A549 (cell line): ENCODE results near the gene PRKG1. TPM values are rescaled to one million over a fixed set of nuclear protein-coding genes. Genes with fewer than 3 reads are reported as not detected.

ENCODE experiments used
- ATAC-seq, 2 experiments: fragments of 200-7000 bp in 1 of 2; fragments of >200 bp in 1 of 2; cut with Nextera tagmentation in 1 of 2; cut with Tn5 transposase in 1 of 2; 3 replicates each; pipeline versions ENCODE4 v1.8.0 to v1.9.1; 2018 to 2020; ENCODE audit warnings: mild to moderate bottlenecking in 1 of 2, moderate library complexity in 1 of 2
- CTCF ChIA-PET: fragments of 300-600 bp; sonication (Branson Sonifier 250); formaldehyde crosslinking; extraction: SDS; loops from one replicate; lab custom pipeline; 2021; ENCODE audit warnings: antibody characterized with exemption, inconsistent platforms; lab: Yijun Ruan, JAX
- POLR2A ChIA-PET: fragments of 350-600 bp; formaldehyde crosslinking; extraction: SDS; loops from one replicate; lab custom pipeline; 2021; ENCODE audit warnings: antibody characterized with exemption, inconsistent platforms; lab: Yijun Ruan, JAX
- DNase-seq, 2 experiments: peaks; one replicate each; pipeline versions ENCODE4 v3.0.0 to v3.0.0-alpha.2; 2011 to 2016; ENCODE audit warnings: low read depth in 1 of 2, low spot score in 1 of 2
- FAIRE-seq: peaks from 2 replicates; lab custom pipeline; 2011; peaks lifted over from hg19 to GRCh38; lab: Jason Lieb, UNC
- H3K27ac ChIP-seq, 2 experiments: fragments of >200 bp; sonication (Bioruptor Twin); formaldehyde crosslinking; 3 replicates each; pipeline ENCODE4 v1.5.1; 2016 to 2017
- H3K4me1 ChIP-seq: fragments of >200 bp; sonication (Bioruptor Twin); formaldehyde crosslinking; 3 replicates; pipeline ENCODE4 v1.6.1; 2016
- H3K4me2 ChIP-seq: fragments of >200 bp; sonication (Bioruptor Twin); formaldehyde crosslinking; 3 replicates; pipeline ENCODE4 v1.6.1; 2016
- H3K4me3 ChIP-seq: fragments of >200 bp; sonication (Bioruptor Twin); formaldehyde crosslinking; 3 replicates; pipeline ENCODE4 v1.5.1; 2016
- H3K9me3 ChIP-seq: fragments of >200 bp; sonication (Bioruptor Twin); formaldehyde crosslinking; 3 replicates; pipeline ENCODE4 v1.6.1; 2016
- CBX8 ChIP-seq: fragments of 200-600 bp; sonication (generic); IDR thresholded peaks from 2 replicates; pipeline ENCODE4 v1.6.1; 2016
- CEBPB ChIP-seq, 2 experiments: fragments of >200 bp in 1 of 2; sonication (Bioruptor Twin) in 1 of 2; formaldehyde crosslinking in 1 of 2; IDR thresholded peaks; 2 replicates each; pipeline ENCODE4 v1.6.1; 2012 to 2016
- EHMT2 ChIP-seq: fragments of 200-600 bp; sonication (generic); IDR thresholded peaks from 2 replicates; pipeline ENCODE4 v1.6.1; 2016; ENCODE audit warnings: antibody characterized with exemption, low read depth, mild to moderate bottlenecking, moderate library complexity
- FOXS1 ChIP-seq: fragments of 250-450 bp; sonication (Bioruptor Pico); IDR thresholded peaks from 2 replicates; pipeline ENCODE4 v1.5.0; 2020; ENCODE audit warnings: mild to moderate bottlenecking, moderate library complexity
- GATA3 ChIP-seq: IDR thresholded peaks from 2 replicates; pipeline ENCODE4 v1.6.1; 2012; ENCODE audit warnings: borderline replicate concordance
- HOXB5 ChIP-seq: fragments of 250-450 bp; sonication (Bioruptor Pico); IDR thresholded peaks from 2 replicates; pipeline ENCODE4 v1.5.0; 2020; ENCODE audit warnings: mild to moderate bottlenecking, moderate library complexity
- JUN ChIP-seq, 2 experiments: fragments of >200 bp; sonication (Bioruptor Twin); formaldehyde crosslinking; IDR thresholded peaks; 2 replicates in 1 of 2; 3 replicates in 1 of 2; pipeline ENCODE4 v1.6.1; 2016 to 2017
- KDM5A ChIP-seq: fragments of 200-600 bp; sonication (generic); IDR thresholded peaks from 2 replicates; pipeline ENCODE4 v1.6.1; 2016; ENCODE audit warnings: antibody characterized with exemption, mild to moderate bottlenecking
- MAFK ChIP-seq: fragments of 450-650 bp; IDR thresholded peaks from 2 replicates; pipeline ENCODE4 v1.6.1; 2014; ENCODE audit not compliant: partially characterized antibody
- MAZ ChIP-seq: fragments of 150-350 bp; IDR thresholded peaks from 2 replicates; pipeline ENCODE4 v1.6.1; 2014; ENCODE audit warnings: antibody characterized with exemption, low read depth, low read length, borderline replicate concordance
- MYC ChIP-seq: IDR thresholded peaks from 2 replicates; pipeline ENCODE4 v1.6.1; 2012; ENCODE audit warnings: mild to moderate bottlenecking, inconsistent platforms, low read length, improper control_type of control experiment, borderline replicate concordance
- NPAS2 ChIP-seq: fragments of 250-450 bp; sonication (Bioruptor Pico); IDR thresholded peaks from 2 replicates; pipeline ENCODE4 v1.8.0; 2022; ENCODE audit warnings: mild to moderate bottlenecking, moderate library complexity, borderline replicate concordance
- PHF8 ChIP-seq: fragments of 200-600 bp; sonication (generic); IDR thresholded peaks from 2 replicates; pipeline ENCODE4 v1.6.1; 2016; ENCODE audit warnings: low read depth, mild to moderate bottlenecking, antibody characterized with exemption, moderate library complexity, borderline replicate concordance
- POLR2AphosphoS2 ChIP-seq: conservative IDR thresholded peaks from 2 replicates; pipeline ENCODE4 v1.6.1; 2012; ENCODE audit warnings: low read length, improper control_type of control experiment, inconsistent platforms
- RARB ChIP-seq: fragments of 250-450 bp; sonication (Bioruptor Pico); IDR thresholded peaks from 2 replicates; pipeline ENCODE4 v1.8.0; 2021; ENCODE audit warnings: mild to moderate bottlenecking, moderate library complexity
- RNF2 ChIP-seq: fragments of 200-600 bp; sonication (generic); IDR thresholded peaks from 2 replicates; pipeline ENCODE4 v1.6.1; 2016; ENCODE audit warnings: low read depth, mild to moderate bottlenecking, antibody characterized with exemption, moderate library complexity, borderline replicate concordance
- SMC3 ChIP-seq: fragments of >200 bp; sonication (Bioruptor Twin); formaldehyde crosslinking; IDR thresholded peaks from 3 replicates; pipeline ENCODE4 v1.6.1; 2018; ENCODE audit warnings: inconsistent platforms
- TP53 ChIP-seq: fragments of 250-450 bp; sonication (Bioruptor Pico); IDR thresholded peaks from 2 replicates; pipeline ENCODE4 v1.5.0; 2021; ENCODE audit warnings: mild to moderate bottlenecking, moderate library complexity
- ZFP36 ChIP-seq: fragments of 450-650 bp; IDR thresholded peaks from 2 replicates; pipeline ENCODE4 v1.6.1; 2014; ENCODE audit warnings: borderline replicate concordance; ENCODE audit not compliant: partially characterized antibody
- WGBS: methylation state at CpG from one replicate; pipeline ENCODE4 v1.1.6; 2017; ENCODE audit errors: missing lambda C conversion rate; 5-methylcytosine and 5-hydroxymethylcytosine counted together
- polyA plus RNA-seq, 4 experiments: library from polyadenylated mRNA; depleted of rRNA in 3 of 4; stranded (reverse); fragments of >200 nt; fragmentation: RNase III in 1 of 4; extraction: RNeasy Plus Mini Kit Qiagen cat#74134 plus additional on column Dnase treatment in 1 of 4; gene quantifications; 2 replicates in 3 of 4; 3 replicates in 1 of 4; pipeline ENCODE4 v1.2.3, GENCODE V29; 2011 to 2017
- TF ChIP-seq, protein P1 (sequence below): IDR thresholded peaks from 2 replicates; pipeline ENCODE4 v1.6.1; 2012
- TF ChIP-seq, protein P2 (sequence below): fragments of 250-450 bp; sonication (Bioruptor Pico); IDR thresholded peaks from 2 replicates; pipeline ENCODE4 v1.5.0; 2020; ENCODE audit warnings: low read depth, mild to moderate bottlenecking, moderate library complexity
- TF ChIP-seq, protein P3 (sequence below): IDR thresholded peaks from 2 replicates; pipeline ENCODE4 v1.6.1; 2012; ENCODE audit warnings: low read depth, borderline replicate concordance

Gene PRKG1
- polyA plus RNA-seq, 2 of the 4 experiments (the other 2 are of a cell fraction): not detected

DNA sequence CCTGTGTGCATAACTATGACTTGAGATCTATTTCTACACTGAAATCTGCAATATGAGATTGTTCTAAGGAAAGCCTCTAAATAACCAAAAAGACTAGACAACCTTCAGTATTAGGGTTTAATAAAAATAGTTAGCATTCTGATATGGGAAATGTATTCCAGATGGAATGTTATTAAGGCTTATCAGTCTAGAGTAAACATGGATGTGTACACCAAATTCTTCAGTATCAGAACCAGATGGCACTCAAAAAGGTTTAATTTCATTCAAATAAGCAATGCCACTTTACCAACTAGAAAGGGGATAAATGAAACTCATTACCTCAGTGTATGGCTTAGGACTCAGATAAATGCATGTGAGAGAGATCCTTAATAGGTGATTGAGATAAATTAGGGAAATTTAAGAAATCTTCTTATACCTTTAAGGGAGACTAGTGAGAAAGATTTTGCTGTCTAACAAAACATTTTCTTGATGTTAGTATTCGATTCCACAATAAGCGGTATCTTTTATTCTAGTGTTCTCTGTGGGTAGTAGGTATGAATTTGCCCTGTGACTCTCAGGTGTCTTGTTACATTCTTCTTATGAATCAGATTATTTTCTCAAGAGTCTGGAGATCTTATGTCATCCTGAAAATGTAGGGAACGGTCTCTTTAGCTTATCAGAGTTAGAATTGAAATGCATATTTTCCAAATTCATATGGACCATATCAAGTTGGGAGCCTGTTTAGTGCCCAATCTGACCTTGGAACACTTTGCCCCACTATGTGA is 159.2 kb downstream of the PRKG1 start:
- TF ChIP-seq CBX8 (no peak), TP53 (CRISPR knock-in tag) (no peak)
- Histone ChIP-seq H3K4me3 (no peak overlapping the region), H3K4me2 (no peak overlapping the region), H3K9me3 (no peaks in the 10 kb centered on the region), H3K4me1 (no peaks in the 10 kb centered on the region), H3K27ac (no peak overlapping the region)
- 39% methylated on average over 3 of the region's 3 CpGs for WGBS
- POLR2A ChIA-PET: no interaction called here
- no peak for DNase-seq
- no peak for FAIRE-seq
- CTCF ChIA-PET: no interaction called here
- ATAC-seq: no peak

DNA sequence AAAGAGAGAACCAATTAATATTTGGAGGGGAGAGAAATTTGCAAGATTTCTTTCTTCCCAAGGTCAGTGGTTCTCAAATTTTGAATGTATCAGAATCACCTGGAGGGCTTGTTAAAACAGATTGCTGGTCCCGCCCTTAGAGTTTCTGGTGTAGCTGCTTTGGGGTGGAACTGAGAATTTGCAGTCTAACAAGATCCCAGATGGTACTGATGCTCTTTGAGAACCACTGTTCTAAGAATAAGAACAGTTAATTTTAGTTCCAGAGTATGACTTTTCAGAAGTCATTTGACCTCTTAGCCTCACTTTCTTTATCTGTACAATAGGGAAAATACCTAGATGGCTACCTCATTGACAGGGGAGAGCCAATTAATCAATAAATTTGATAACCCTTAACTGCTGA is 161.6 kb downstream of the PRKG1 start:
- no peak for FAIRE-seq
- 7% methylated on average over 1 of the region's 1 CpG for WGBS
- CTCF ChIA-PET: no interaction called here
- no peaks in the 10 kb centered on the region for H3K9me3 ChIP-seq
- TF ChIP-seq FOXS1 (no peak), KDM5A (no peak), EHMT2 (no peak), JUN (IDR thresholded peaks at IDR 0.05) (no peak), NPAS2 (CRISPR knock-in tag) (no peak), SMC3 (no peak), PHF8 (no peak), ZFP36 (no peak), RNF2 (no peak), MAFK (no peak), GATA3 (no peak)
- TF ChIP-seq, protein P1, sequence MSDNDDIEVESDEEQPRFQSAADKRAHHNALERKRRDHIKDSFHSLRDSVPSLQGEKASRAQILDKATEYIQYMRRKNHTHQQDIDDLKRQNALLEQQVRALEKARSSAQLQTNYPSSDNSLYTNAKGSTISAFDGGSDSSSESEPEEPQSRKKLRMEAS: no peak
- no peak overlapping the region for H3K27ac ChIP-seq
- H3K4me3 ChIP-seq: no peak overlapping the region
- no peak for DNase-seq
- POLR2A ChIA-PET: no interaction called here
- no peaks in the 10 kb centered on the region for H3K4me1 ChIP-seq
- no peak for ATAC-seq
- no peak overlapping the region for H3K4me2 ChIP-seq

DNA sequence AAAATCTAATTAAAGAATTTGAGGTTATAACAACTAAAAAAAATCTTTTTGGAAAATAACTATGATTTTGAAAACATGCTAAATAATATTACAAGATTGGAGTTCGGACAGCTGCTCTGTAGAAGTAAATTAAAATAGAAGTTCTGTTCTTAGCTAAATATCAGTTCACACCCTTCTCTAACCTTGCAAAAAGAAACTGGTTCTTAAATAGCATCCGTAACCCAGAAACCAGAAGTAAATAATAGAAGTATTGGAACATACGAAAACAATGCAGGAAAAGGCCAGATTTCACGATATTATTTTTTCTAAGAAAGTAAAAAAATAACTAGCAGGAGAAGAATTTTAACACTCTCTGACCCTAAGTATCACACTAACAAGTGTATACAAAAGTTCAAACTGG is 164.7 kb downstream of the PRKG1 start:
- POLR2A ChIA-PET: no interaction called here

DNA sequence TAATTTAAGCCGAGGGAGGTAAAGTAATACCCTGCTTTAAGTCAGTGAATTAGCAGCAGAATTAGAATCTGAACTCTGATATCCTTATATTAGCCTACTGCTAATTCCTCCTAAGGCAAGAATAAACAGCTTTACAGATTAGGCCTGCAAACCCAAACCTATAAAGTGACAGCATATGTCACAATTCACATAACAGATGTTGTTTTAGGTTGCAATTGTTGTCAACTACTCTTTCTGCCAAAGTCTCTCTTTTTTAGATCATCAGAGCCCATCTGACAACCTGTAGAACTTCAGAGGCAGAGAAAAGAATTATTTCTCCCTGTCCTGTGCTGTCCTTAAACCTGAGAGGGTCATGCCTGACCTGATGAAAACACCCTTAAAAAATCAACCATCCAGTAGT is 167.2 kb downstream of the PRKG1 start:
- Histone ChIP-seq H3K4me3 (no peak overlapping the region), H3K4me1 (no peaks in the 10 kb centered on the region), H3K27ac (no peak overlapping the region)
- POLR2A ChIA-PET: no interaction called here
- no peak for TF ChIP-seq TP53 (CRISPR knock-in tag)
- TF ChIP-seq, all 56 proteins: peak for 0
- FAIRE-seq: no peak
- Histone ChIP-seq H3K9me3 (no peaks in the 10 kb centered on the region), H3K4me2 (no peak overlapping the region)
- no peak for ATAC-seq
- DNase-seq: no peak
- CTCF ChIA-PET: no interaction called here
- WGBS: 14% methylated on average over 1 of the region's 1 CpG

More for the DNA sequence above, 164.7 kb downstream of the PRKG1 start:
- Histone ChIP-seq H3K4me2 (no peak overlapping the region), H3K4me1 (no peaks in the 10 kb centered on the region), H3K27ac (no peak overlapping the region), H3K9me3 (no peaks in the 10 kb centered on the region), H3K4me3 (no peak overlapping the region)
- CTCF ChIA-PET: interaction anchor here (0.6 kb wide), 1 partner anchor 150 kb away, joined by 3 read pairs; no protein-coding TSS in a partner anchor
- DNase-seq (no peak), ATAC-seq (no peak), FAIRE-seq (no peak)
- TF ChIP-seq POLR2AphosphoS2: no peak
- TF ChIP-seq, protein P2, sequence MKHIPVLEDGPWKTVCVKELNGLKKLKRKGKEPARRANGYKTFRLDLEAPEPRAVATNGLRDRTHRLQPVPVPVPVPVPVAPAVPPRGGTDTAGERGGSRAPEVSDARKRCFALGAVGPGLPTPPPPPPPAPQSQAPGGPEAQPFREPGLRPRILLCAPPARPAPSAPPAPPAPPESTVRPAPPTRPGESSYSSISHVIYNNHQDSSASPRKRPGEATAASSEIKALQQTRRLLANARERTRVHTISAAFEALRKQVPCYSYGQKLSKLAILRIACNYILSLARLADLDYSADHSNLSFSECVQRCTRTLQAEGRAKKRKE (CRISPR knock-in tag): no peak
- no peak for TF ChIP-seq MYC
- TF ChIP-seq RARB (CRISPR knock-in tag): no peak
- no peak for TF ChIP-seq GATA3
- TF ChIP-seq, protein P3, sequence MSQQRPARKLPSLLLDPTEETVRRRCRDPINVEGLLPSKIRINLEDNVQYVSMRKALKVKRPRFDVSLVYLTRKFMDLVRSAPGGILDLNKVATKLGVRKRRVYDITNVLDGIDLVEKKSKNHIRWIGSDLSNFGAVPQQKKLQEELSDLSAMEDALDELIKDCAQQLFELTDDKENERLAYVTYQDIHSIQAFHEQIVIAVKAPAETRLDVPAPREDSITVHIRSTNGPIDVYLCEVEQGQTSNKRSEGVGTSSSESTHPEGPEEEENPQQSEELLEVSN: no peak
- no peak for TF ChIP-seq MAZ
- no peak for TF ChIP-seq HOXB5 (CRISPR knock-in tag)
- no peak for TF ChIP-seq CEBPB (IDR thresholded peaks at IDR 0.05)
- WGBS: 24% methylated on average over 4 of the region's 4 CpGs
